HG02938 (cell line): ENCODE data around the gene LHX4.

Source experiments
- ATAC-seq: cut with Tn5 transposase; IDR thresholded peaks from one replicate; pipeline ENCODE4 v1.9.1; 2021; ENCODE audit warnings: mild to moderate bottlenecking, moderate library complexity; ENCODE audit not compliant: unreplicated experiment

Gene LHX4

GRCh38 chr1:180270530-180271271 lies 40.6 kb downstream of the LHX4 start:
- ATAC-seq: no peak

DNA sequence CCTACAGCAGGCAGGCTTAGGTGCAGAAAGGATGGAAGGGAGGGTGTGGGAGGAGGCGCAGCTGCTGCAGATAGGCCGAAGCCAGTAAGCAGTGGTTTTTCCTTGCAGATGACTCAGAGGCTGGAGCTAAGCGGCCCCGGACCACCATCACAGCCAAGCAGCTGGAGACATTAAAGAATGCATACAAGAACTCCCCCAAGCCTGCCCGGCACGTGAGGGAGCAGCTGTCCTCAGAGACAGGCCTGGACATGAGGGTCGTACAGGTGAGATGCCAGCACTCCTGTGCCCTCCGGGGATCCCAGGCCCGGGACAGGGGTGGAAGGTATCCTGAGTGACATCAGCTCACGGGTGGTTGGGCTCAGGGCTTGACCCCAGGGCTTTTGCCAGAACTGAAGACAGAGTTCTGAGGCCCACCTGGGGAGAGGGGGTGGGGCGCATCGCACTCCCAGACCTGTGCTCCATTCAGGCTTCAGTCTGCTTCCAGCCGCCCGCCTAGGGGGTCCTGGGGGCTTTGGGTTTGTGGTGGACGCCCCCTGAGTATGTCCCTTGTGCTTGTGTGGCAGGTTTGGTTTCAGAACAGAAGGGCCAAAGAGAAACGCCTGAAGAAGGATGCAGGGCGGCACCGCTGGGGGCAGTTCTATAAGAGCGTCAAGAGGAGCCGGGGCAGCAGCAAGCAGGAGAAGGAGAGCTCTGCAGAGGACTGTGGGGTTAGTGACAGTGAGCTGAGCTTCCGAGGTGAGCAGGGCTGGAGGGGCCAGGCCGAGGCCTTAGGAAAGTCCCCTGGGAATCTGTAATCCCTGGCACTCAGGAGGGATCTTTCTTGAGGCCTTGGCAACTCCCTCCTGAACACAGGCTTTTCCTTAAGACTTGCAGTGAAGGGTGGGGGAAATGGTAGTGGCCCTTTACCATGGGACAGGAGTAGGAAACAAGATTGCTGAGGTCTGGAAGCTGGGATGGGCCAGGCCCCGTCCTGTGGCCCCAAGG lies 41.5 kb downstream of the LHX4 start:
- no peak for ATAC-seq

DNA sequence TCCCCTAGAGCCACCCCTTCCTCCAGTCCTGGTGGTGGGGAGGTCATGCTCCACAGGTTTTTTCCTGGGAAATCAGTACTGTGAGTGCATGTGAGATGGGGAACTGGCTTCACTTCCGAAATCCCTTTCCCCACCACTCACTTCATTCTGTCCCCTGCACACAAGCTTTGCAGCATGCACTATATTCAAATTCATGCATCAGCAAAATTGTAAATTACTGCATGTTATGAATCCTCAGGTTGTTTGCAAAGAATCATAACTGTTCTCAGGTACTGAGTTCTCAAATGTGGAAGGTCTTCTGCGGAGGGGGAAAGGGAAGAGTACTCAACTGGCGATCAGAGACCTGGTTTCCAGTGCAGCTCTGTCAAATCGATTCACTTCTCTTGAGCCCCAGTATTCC lies 42.3 kb downstream of the LHX4 start:
- no peak for ATAC-seq

GRCh38 chr1:180273066-180273465 lies 43.0 kb downstream of the LHX4 start:
- no peak for ATAC-seq

- no peak for ATAC-seq
Observed at GRCh38 chr1:180274221-180274620, 44.2 kb downstream of the LHX4 start.

DNA sequence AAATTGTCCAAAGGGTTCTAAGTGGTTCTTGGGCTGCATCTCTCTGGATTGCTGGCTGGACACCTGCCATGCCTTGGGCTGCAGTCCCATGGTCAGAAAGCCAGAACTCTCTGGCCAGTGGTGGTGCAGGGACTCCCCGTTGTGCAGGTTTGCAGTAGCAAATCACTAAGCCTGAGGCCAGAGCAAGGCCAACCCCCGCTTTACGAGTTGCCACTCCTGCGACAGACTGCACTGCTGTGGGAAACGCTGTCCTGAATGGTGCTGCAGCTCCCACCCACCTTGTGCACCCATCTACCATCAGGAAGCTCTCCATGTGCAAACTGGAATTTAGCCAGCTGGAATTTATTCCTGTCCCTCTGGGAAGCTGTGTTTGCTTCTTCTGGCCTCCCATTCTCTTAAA lies 45.7 kb downstream of the LHX4 start:
- ATAC-seq: no peak

DNA sequence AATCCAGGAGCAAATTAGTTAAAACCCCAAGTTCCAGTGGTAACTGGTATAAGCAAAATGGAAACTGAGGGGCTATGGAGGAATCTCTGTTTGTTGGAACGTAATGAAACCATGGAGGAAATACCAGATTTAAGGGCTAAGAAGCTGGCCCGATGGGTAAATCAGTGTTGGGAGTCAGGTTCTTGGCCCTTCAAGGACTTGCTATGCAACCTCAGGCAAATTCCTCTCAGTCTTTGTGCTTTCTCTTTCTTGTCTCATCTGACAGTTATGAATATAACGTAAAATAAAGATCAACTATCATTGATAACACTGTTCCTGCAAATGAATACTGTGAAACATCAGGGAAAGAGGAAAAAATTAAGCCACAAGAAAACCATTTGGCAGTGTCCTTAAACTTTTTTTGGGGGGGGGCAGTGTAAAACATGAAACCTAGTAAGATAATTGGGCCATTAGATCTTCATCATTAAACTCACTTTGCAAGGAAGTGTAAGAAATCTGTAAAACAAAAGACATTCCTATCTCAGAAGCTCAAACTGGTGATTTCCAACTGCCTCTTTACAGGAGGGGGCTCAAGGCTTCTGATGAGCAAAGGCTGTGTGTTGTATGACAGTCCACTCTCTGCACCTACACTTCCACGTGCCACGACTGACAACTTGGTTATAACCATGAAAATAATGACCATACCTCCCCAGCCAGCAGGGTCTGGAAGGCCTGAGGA lies 47.6 kb downstream of the LHX4 start:
- ATAC-seq: no peak

DNA sequence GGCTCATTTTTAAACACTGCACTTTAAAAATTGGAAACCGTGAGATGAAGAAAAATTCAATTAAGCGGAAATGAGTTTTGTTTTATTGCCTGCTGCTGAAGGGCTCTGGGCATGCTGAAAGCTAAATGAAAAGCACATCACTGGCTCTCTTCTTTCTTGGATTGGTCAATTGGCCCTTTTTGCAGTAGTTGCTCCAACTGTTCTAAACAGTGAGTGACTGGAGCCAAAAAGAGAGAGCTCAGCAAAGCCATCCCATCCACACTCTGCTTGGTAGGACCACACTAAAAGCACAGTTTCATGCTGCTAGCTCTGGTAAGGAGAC lies 48.1 kb downstream of the LHX4 start:
- no peak for ATAC-seq

- no peak for ATAC-seq
Observed at GRCh38 chr1:180278596-180279395, 48.7 kb downstream of the LHX4 start.

- ATAC-seq: no peak
Observed at GRCh38 chr1:180279651-180280050, 49.6 kb downstream of the LHX4 start.

DNA sequence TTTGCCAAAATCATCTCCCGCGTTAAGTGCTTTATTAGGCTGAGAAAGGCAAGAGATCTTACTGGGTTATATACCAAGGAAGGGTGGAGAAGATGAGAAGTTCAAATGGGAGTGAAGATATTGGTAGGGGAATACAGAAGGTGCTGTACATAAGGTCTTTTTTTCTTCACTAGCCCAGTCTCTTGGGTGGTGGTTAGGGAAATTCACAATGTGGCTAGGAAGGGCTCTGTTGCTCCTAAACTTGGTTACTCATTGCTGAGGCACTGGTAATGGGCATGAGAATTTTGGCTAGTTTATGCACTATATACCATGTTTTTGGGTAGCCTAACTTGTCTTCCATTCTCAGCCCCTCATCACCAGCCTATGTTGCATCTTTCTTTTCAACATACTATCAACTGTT lies 50.6 kb downstream of the LHX4 start:
- no peak for ATAC-seq

GRCh38 chr1:180281490-180281889 lies 51.4 kb downstream of the LHX4 start:
- ATAC-seq: no peak

- ATAC-seq: no peak
Observed at GRCh38 chr1:180282401-180283044, 52.5 kb downstream of the LHX4 start.

DNA sequence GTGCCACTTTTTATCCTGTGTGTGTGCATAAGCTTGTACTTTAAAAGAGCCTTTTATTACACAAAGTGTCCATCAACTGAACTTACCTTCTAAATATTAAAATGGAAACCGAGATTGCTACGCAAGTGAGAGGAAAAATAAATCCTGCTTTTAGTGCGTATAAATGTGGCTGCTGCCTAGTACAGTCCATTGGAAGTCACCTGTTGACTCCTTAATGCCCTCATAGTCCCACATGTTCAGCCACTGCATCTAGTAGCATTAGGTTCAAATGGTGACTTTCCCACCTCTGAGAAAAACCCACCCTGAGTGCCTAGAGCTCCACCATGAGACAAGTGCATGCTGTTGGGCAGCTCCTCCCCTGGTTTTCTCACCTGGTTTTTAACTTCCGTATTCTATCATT lies 53.0 kb downstream of the LHX4 start:
- no peak for ATAC-seq

DNA sequence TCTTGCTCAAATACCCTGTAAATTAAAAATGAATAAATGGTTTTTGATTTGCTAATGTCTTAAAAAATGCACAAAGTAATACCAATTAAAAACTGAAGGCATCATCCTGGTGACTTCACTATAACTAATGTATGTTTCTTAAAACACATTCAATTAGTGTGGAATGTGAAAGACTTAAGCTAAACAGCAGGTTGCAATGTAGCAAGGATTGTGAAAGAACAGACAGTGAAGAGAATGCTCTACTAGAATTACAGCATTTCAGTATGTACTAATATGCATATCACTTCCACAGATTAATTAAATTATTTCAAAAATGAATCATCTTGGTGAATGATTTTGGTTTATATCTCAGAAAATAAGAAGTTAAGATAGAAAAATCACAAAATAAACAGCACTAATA lies 56.4 kb downstream of the LHX4 start:
- no peak for ATAC-seq

DNA sequence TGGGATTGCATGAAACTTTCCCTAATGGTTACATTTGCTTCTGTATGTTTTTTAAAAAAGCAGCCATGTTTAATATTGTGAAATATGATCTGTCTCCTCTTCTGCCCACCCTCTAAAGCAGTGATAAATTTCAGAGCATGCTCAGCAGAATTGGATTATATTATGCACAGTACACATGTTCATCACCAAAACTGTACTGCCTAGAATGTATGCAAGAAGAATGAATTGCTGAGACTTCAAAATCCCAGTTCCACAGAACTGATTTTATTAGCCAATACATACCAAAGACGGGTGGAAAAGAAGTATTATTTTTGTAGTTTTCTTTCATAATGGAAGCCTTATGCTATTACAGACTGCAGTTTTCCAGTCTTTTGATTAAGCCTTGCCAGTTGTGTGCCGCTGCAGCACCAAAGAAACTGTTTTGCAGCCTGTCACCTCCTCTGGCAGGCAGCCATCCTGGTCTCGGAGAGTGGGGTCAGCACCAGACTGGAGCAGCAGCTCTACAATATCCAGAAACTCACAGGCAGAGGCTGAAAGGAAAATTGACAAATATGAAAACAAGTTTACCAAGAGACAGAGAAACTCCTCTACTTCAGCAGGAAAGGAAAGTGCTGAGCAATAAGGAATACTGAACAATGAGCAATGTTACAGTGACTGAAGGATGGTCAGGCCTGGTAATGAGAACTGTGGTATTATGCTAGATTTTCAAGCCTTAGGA lies 58.1 kb downstream of the LHX4 start:
- no peak for ATAC-seq

- no peak for ATAC-seq
Observed at GRCh38 chr1:180288940-180289339, 58.9 kb downstream of the LHX4 start.

DNA sequence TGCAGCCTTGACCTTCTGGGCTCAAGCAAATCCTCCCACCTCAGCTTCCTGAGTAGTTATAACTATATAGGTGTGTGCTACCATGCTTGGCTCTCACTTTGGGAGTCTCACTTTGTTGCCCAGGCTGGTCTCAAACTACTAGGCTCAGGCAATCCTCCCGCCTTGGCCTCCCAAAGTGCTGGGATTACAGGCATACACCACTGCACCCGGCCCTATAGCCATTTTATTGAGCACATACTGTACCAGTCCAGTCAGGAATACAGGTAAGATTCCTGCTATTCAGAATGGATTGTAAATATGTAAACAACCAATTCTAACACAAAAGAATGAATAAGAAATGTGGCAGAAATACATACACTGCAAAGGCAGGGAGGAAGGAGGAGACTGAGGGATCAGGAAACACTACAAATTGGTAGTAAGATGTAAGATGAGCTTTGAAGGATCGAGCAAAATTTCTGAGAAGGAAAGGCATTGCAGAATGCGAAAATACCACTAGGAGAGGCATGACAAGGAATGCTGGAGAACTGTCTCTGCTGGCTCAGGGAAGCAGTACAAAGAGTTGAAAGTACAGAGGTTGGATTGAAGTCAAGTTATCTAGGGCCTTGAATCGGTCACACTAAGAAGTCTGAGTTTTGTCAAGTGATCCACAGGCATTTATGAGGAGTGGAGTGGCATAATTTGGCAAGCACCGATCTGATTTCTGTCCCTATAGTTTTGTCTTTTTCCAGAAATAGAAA lies 60.4 kb downstream of the LHX4 start:
- ATAC-seq: no peak

- ATAC-seq: no peak
Observed at GRCh38 chr1:180291004-180291403, 60.9 kb downstream of the LHX4 start.
